ENCODE data around the gene KPNA1. TPM values are rescaled to one million over a fixed set of nuclear protein-coding genes. Genes with fewer than 3 reads are reported as not detected.
"Not testable (repeated sequence)": the region's sequence is repeated elsewhere in the genome, so short reads cannot be mapped to it uniquely, and the experiment has no call there.

KPNA1 gene
- total and polyA plus RNA-seq, 5 donors = 12.7 to 66.9 (median 50.4) TPM

- DNase-seq; ATAC-seq; H3K9me3 ChIP-seq (ENCODE audit: control insufficient read depth, low read length); H3K27me3 ChIP-seq (ENCODE audit: control insufficient read depth, insufficient read depth); H3K27ac ChIP-seq (ENCODE audit: low read length); intact Hi-C loops (cut with DNase I); H3K4me3 ChIP-seq (ENCODE audit: low read length); H3K4me1 ChIP-seq (ENCODE audit: control insufficient read depth, insufficient read depth, low read length): not testable (repeated sequence)
- WGBS = 97% methylated on average over 5 of the region's 5 CpGs
These were observed 70.2 kb downstream of the KPNA1 start for GRCh38 chr3:122444491-122444887.

GRCh38 chr3:122443762-122444490, 70.8 kb downstream of the KPNA1 start:
- H3K4me1 ChIP-seq (ENCODE audit: control insufficient read depth, insufficient read depth, low read length); H3K9me3 ChIP-seq (ENCODE audit: control insufficient read depth, low read length); intact Hi-C loops (cut with DNase I); ATAC-seq; DNase-seq; H3K27me3 ChIP-seq (ENCODE audit: control insufficient read depth, insufficient read depth); H3K4me3 ChIP-seq (ENCODE audit: low read length); H3K27ac ChIP-seq (ENCODE audit: low read length): not testable (repeated sequence)
- 99% methylated on average over 11 of the region's 11 CpGs for WGBS

GRCh38 chr3:122443090-122443489, 71.6 kb downstream of the KPNA1 start:
- H3K4me3 ChIP-seq (ENCODE audit: low read length) = no peak overlapping the region
- H3K4me1 ChIP-seq (ENCODE audit: control insufficient read depth, insufficient read depth, low read length) = no peaks in the 10 kb centered on the region
- H3K27ac ChIP-seq (ENCODE audit: low read length) = no peak overlapping the region
- 82% methylated on average over 10 of the region's 10 CpGs for WGBS
- no peaks in the 10 kb centered on the region for H3K27me3 ChIP-seq (ENCODE audit: control insufficient read depth, insufficient read depth)
- DNase-seq = no peak
- H3K9me3 ChIP-seq (ENCODE audit: control insufficient read depth, low read length) = no peaks in the 10 kb centered on the region
- intact Hi-C loops (cut with DNase I) = no loop called here
- no peak for ATAC-seq

GRCh38 chr3:122435950-122436349, 78.8 kb downstream of the KPNA1 start:
- WGBS = over 99% methylated on average over 9 of the region's 9 CpGs
- no peak overlapping the region for H3K4me3 ChIP-seq (ENCODE audit: low read length)
- intact Hi-C loops (cut with DNase I) = no loop called here
- no peaks in the 10 kb centered on the region for H3K4me1 ChIP-seq (ENCODE audit: control insufficient read depth, insufficient read depth, low read length)
- H3K27me3 ChIP-seq (ENCODE audit: control insufficient read depth, insufficient read depth) = no peaks in the 10 kb centered on the region
- H3K9me3 ChIP-seq (ENCODE audit: control insufficient read depth, low read length) = no peaks in the 10 kb centered on the region
- no peak for ATAC-seq
- no peak for DNase-seq
- no peak overlapping the region for H3K27ac ChIP-seq (ENCODE audit: low read length)

- H3K27ac ChIP-seq (ENCODE audit: low read length) = no peak overlapping the region
- intact Hi-C loops (cut with DNase I) = no loop called here
- no peak for DNase-seq
- no peak for ATAC-seq
- no peak overlapping the region for H3K4me3 ChIP-seq (ENCODE audit: low read length)
- 96% methylated on average over 2 of the region's 2 CpGs for WGBS
- no peaks in the 10 kb centered on the region for H3K4me1 ChIP-seq (ENCODE audit: control insufficient read depth, insufficient read depth, low read length)
- no peaks in the 10 kb centered on the region for H3K9me3 ChIP-seq (ENCODE audit: control insufficient read depth, low read length)
- no peaks in the 10 kb centered on the region for H3K27me3 ChIP-seq (ENCODE audit: control insufficient read depth, insufficient read depth)
These were observed 84.4 kb downstream of the KPNA1 start for GRCh38 chr3:122430371-122430770.

GRCh38 chr3:122427857-122428471, 86.8 kb downstream of the KPNA1 start:
- intact Hi-C loops (cut with DNase I) = no loop called here

GRCh38 chr3:122421836-122422235, 92.9 kb downstream of the KPNA1 start:
- intact Hi-C loops (cut with DNase I) = no loop called here
- H3K4me1 ChIP-seq (ENCODE audit: control insufficient read depth, insufficient read depth, low read length) = peaks cover 4% of the 10 kb centered on the region
- WGBS = 92% methylated on average over 2 of the region's 2 CpGs
- H3K27ac ChIP-seq (ENCODE audit: low read length) = no peak overlapping the region
- no peaks in the 10 kb centered on the region for H3K27me3 ChIP-seq (ENCODE audit: control insufficient read depth, insufficient read depth)
- H3K4me3 ChIP-seq (ENCODE audit: low read length) = no peak overlapping the region
- ATAC-seq (no peak), DNase-seq (no peak)
- no peaks in the 10 kb centered on the region for H3K9me3 ChIP-seq (ENCODE audit: control insufficient read depth, low read length)

More at GRCh38 chr3:122427857-122428471, 86.8 kb downstream of the KPNA1 start:
- ATAC-seq (no peak), DNase-seq (no peak)
- H3K27ac ChIP-seq (ENCODE audit: low read length) = no peak overlapping the region
- H3K4me3 ChIP-seq (ENCODE audit: low read length) = no peak overlapping the region
- H3K27me3 ChIP-seq (ENCODE audit: control insufficient read depth, insufficient read depth) = no peaks in the 10 kb centered on the region
- no peaks in the 10 kb centered on the region for H3K9me3 ChIP-seq (ENCODE audit: control insufficient read depth, low read length)
- 83% methylated on average over 2 of the region's 2 CpGs for WGBS
- no peaks in the 10 kb centered on the region for H3K4me1 ChIP-seq (ENCODE audit: control insufficient read depth, insufficient read depth, low read length)

GRCh38 chr3:122421101-122421500, 93.6 kb downstream of the KPNA1 start:
- intact Hi-C loops (cut with DNase I) = no loop called here
- peaks cover 4% of the 10 kb centered on the region for H3K4me1 ChIP-seq (ENCODE audit: control insufficient read depth, insufficient read depth, low read length)
- no peak for ATAC-seq
- no peak for DNase-seq
- H3K9me3 ChIP-seq (ENCODE audit: control insufficient read depth, low read length) = no peaks in the 10 kb centered on the region
- no peak overlapping the region for H3K4me3 ChIP-seq (ENCODE audit: low read length)
- WGBS = 91% methylated on average over 4 of the region's 4 CpGs
- H3K27me3 ChIP-seq (ENCODE audit: control insufficient read depth, insufficient read depth) = no peaks in the 10 kb centered on the region
- no peak overlapping the region for H3K27ac ChIP-seq (ENCODE audit: low read length)

- 56% methylated on average over 14 of the region's 14 CpGs for WGBS
- peaks cover 7% of the 10 kb centered on the region for H3K4me1 ChIP-seq (ENCODE audit: control insufficient read depth, insufficient read depth, low read length)
- ATAC-seq = no peak
- peak overlapping the region; percentile 97 for H3K4me3 ChIP-seq (ENCODE audit: low read length)
- no peak overlapping the region for H3K27ac ChIP-seq (ENCODE audit: low read length)
- H3K27me3 ChIP-seq (ENCODE audit: control insufficient read depth, insufficient read depth) = no peaks in the 10 kb centered on the region
- H3K9me3 ChIP-seq (ENCODE audit: control insufficient read depth, low read length) = no peaks in the 10 kb centered on the region
- DNase-seq = no peak
- intact Hi-C loops (cut with DNase I) = loop anchor here in 1 of 4 donors (10.0 kb wide), 1 partner anchor 258 kb away; no protein-coding TSS in a partner anchor
These were observed 97.8 kb downstream of the KPNA1 start for GRCh38 chr3:122416966-122417365.

- under 1% methylated on average over 48 of the region's 48 CpGs for WGBS
- H3K27me3 ChIP-seq (ENCODE audit: control insufficient read depth, insufficient read depth) = no peaks in the 10 kb centered on the region
- H3K9me3 ChIP-seq (ENCODE audit: control insufficient read depth, low read length) = no peaks in the 10 kb centered on the region
- H3K4me1 ChIP-seq (ENCODE audit: control insufficient read depth, insufficient read depth, low read length) = peaks cover 7% of the 10 kb centered on the region
- intact Hi-C loops (cut with DNase I) = loop anchor here in 1 of 4 donors (10.0 kb wide), 1 partner anchor 259 kb away; no protein-coding TSS in a partner anchor
- peak within 1 kb of the TSS; percentile 95 for H3K27ac ChIP-seq (ENCODE audit: low read length)
- DNase-seq = peak; percentile 97 to 98 (median 98)
- H3K4me3 ChIP-seq (ENCODE audit: low read length) = peak within 1 kb of the TSS; percentile 97
- ATAC-seq = peak; percentile 97 to 98
These were observed 98.7 kb downstream of the KPNA1 start, which contains the start of gene WDR5B for GRCh38 chr3:122415762-122416654. TSS of gene WDR5B (minus strand) at chr3:122416062. CDS start at chr3:122415528, 534 bp downstream.
